Rectal smooth muscle tissue (tissue), 1 donor: ENCODE results near the gene CPN2.

ENCODE experiments used
- H3K27ac ChIP-seq: one replicate; pipeline ENCODE4 v1.7.0; 2013; ENCODE audit warnings: low read depth, low read length, inconsistent platforms
- H3K27me3 ChIP-seq: one replicate; pipeline ENCODE4 v1.7.0; 2013; ENCODE audit warnings: low read length; ENCODE audit not compliant: control insufficient read depth, insufficient read depth
- H3K36me3 ChIP-seq: one replicate; pipeline ENCODE4 v1.7.0; 2013; ENCODE audit warnings: low read length; ENCODE audit not compliant: control insufficient read depth, insufficient read depth
- H3K4me1 ChIP-seq: one replicate; pipeline ENCODE4 v1.7.0; 2013; ENCODE audit warnings: low read length; ENCODE audit not compliant: control insufficient read depth, insufficient read depth
- H3K4me3 ChIP-seq: one replicate; pipeline ENCODE4 v1.7.0; 2013; ENCODE audit warnings: low read length
- H3K9ac ChIP-seq: one replicate; pipeline ENCODE4 v1.7.0; 2013; ENCODE audit warnings: low read length

CPN2 gene

GRCh38 chr3:194329583-194329965, 21.6 kb downstream of the CPN2 start:
- Histone ChIP-seq H3K9ac (no peak overlapping the region), H3K27ac (no peak overlapping the region), H3K36me3 (no peaks in the 10 kb centered on the region), H3K27me3 (peaks cover 3% of the 10 kb centered on the region), H3K4me1 (no peaks in the 10 kb centered on the region), H3K4me3 (no peak overlapping the region)

GRCh38 chr3:194328942-194329582, 22.1 kb downstream of the CPN2 start:
- H3K36me3 ChIP-seq = no peaks in the 10 kb centered on the region
- peaks cover 3% of the 10 kb centered on the region for H3K27me3 ChIP-seq
- H3K4me3 ChIP-seq = no peak overlapping the region

GRCh38 chr3:194328053-194328657, 23.0 kb downstream of the CPN2 start:
- peaks cover under 1% of the 10 kb centered on the region for H3K27me3 ChIP-seq
- H3K4me1 ChIP-seq = peaks cover 11% of the 10 kb centered on the region
- H3K27ac ChIP-seq = no peak overlapping the region
- no peak overlapping the region for H3K4me3 ChIP-seq
- H3K36me3 ChIP-seq = no peaks in the 10 kb centered on the region
- H3K9ac ChIP-seq = no peak overlapping the region

More at GRCh38 chr3:194328942-194329582, 22.1 kb downstream of the CPN2 start:
- Histone ChIP-seq H3K27ac (no peak overlapping the region), H3K4me1 (peaks cover 5% of the 10 kb centered on the region), H3K9ac (no peak overlapping the region)

GRCh38 chr3:194327218-194328052, 23.7 kb downstream of the CPN2 start:
- H3K4me1 ChIP-seq = peaks cover 11% of the 10 kb centered on the region
- no peak overlapping the region for H3K27ac ChIP-seq
- no peak overlapping the region for H3K9ac ChIP-seq
- no peaks in the 10 kb centered on the region for H3K36me3 ChIP-seq
- H3K27me3 ChIP-seq = peaks cover 4% of the 10 kb centered on the region
- no peak overlapping the region for H3K4me3 ChIP-seq

GRCh38 chr3:194326968-194327217, 24.2 kb downstream of the CPN2 start:
- no peak overlapping the region for H3K4me3 ChIP-seq
- no peaks in the 10 kb centered on the region for H3K36me3 ChIP-seq
- peaks cover 11% of the 10 kb centered on the region for H3K4me1 ChIP-seq
- no peak overlapping the region for H3K27ac ChIP-seq
- no peak overlapping the region for H3K9ac ChIP-seq
- H3K27me3 ChIP-seq = peaks cover 4% of the 10 kb centered on the region

- no peak overlapping the region for H3K27ac ChIP-seq
- H3K4me3 ChIP-seq = no peak overlapping the region
- H3K9ac ChIP-seq = no peak overlapping the region
- peaks cover 4% of the 10 kb centered on the region for H3K27me3 ChIP-seq
- H3K4me1 ChIP-seq = peaks cover 11% of the 10 kb centered on the region
- H3K36me3 ChIP-seq = no peaks in the 10 kb centered on the region
Measured at GRCh38 chr3:194326192-194326967, 24.7 kb downstream of the CPN2 start.

- Histone ChIP-seq H3K27ac (no peak overlapping the region), H3K36me3 (no peaks in the 10 kb centered on the region), H3K9ac (no peak overlapping the region), H3K27me3 (peaks cover 4% of the 10 kb centered on the region), H3K4me1 (peaks cover 11% of the 10 kb centered on the region), H3K4me3 (no peak overlapping the region)
Measured at GRCh38 chr3:194325424-194326153, 25.5 kb downstream of the CPN2 start.

- Histone ChIP-seq H3K4me1 (peaks cover 11% of the 10 kb centered on the region), H3K4me3 (no peak overlapping the region), H3K27me3 (peaks cover 4% of the 10 kb centered on the region), H3K9ac (no peak overlapping the region), H3K27ac (no peak overlapping the region), H3K36me3 (no peaks in the 10 kb centered on the region)
Measured at GRCh38 chr3:194324823-194325327, 26.3 kb downstream of the CPN2 start.

GRCh38 chr3:194323785-194324735, 27.1 kb downstream of the CPN2 start:
- Histone ChIP-seq H3K9ac (no peak overlapping the region), H3K27ac (peak overlapping the region; percentile 61), H3K4me3 (peak overlapping the region; percentile 62)

GRCh38 chr3:194322678-194323211, 28.4 kb downstream of the CPN2 start:
- no peaks in the 10 kb centered on the region for H3K36me3 ChIP-seq
- H3K9ac ChIP-seq = no peak overlapping the region
- no peak overlapping the region for H3K27ac ChIP-seq
- H3K27me3 ChIP-seq = peaks cover 4% of the 10 kb centered on the region
- H3K4me1 ChIP-seq = peaks cover 11% of the 10 kb centered on the region
- no peak overlapping the region for H3K4me3 ChIP-seq

More at GRCh38 chr3:194323785-194324735, 27.1 kb downstream of the CPN2 start:
- peaks cover 11% of the 10 kb centered on the region for H3K4me1 ChIP-seq
- H3K36me3 ChIP-seq = no peaks in the 10 kb centered on the region
- H3K27me3 ChIP-seq = peaks cover 4% of the 10 kb centered on the region
